ENCODE results near the gene MSMO1.
"Not testable (repeated sequence)": the region's sequence is repeated elsewhere in the genome, so short reads cannot be mapped to it uniquely, and the experiment has no call there.

MSMO1 gene

DNA sequence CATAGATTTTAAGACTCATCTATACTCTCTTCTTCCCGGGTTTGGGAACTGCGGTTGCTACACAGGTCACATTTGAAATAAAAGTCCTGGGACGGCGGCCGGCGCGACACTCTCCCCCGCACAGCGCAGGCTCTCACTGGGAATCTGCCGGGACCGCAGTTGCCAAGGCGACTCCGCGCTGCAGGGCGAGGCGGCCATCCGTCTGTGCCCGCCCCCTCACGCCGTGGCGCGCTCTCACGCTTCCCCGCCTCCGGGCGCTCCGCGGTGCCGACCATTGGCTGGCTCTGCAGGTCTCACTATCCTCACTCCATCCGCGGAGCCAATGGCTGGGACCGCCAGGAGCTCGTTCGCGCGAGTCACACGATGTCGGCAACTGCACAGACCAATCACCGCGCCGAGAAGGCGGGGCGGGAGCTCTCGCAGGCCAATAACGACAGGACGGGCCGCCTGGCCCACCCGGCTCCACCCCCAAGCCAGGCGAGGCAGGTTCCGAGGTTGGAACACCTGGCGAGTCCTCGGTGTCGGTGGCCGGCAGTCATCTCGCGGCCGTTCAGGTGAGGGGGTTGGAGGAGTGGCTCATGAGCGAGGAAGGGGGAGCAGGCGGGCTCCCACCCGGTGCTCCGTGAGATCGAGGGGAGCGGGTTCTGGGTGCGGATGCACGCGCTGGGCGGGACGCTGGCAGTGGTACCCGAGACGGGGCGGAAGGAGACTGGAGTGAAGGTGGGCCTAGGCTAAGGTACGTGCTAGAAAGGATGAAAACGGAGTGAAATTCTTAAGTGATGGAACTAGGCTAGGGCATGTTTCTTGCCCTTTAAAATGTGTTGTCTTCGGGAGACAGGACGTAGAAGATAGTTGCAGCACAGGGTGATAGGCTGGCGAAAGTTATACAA is at the start of gene MSMO1:
TSS of gene MSMO1 (plus strand) at position 459 of the 890 bp plus-strand sequence. CDS start 5,702 bp downstream, outside the sequence.
- DNase-seq (ENCODE audit: low read depth) = peak; percentile 98

DNA sequence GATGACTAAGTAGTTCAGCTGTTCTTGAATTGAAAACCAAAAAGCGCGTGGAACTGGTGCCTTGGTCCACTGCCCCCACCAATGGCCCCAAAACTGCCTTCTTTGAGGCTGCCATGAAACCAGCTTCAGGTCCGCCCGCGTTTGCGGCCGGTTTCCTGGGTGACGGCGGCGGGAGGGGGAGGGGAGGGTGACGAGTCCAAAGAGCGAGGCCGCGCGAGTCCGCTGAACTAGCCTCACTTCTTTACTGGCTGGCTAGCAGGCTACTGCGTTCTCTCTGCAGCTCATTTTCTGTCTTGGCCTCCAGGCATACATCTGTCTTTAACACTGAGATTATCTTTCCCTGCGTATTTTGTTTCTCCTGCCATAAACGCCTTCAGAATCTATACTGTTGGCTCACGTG is 47.9 kb upstream of the MSMO1 start:
- not testable (repeated sequence) for DNase-seq (ENCODE audit: low read depth)

DNA sequence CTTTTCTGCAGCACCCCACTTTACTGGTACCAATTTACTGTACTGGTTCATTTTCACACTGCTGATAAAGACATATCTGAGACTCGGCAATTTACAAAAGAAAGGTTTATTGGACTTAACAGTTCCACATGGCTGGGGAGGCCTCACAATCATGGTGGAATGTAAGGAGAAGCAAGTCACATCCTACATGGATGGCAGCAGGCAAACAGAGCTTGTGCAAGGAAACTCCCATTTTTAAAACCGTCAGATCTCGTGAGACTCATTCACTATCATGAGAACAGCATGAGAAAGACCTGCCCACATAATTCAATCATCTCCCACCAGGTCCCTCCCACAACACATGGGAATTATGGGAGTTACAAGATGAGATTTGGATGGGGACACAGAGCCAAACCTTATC is 42.8 kb upstream of the MSMO1 start:
- not testable (repeated sequence) for DNase-seq (ENCODE audit: low read depth)

DNA sequence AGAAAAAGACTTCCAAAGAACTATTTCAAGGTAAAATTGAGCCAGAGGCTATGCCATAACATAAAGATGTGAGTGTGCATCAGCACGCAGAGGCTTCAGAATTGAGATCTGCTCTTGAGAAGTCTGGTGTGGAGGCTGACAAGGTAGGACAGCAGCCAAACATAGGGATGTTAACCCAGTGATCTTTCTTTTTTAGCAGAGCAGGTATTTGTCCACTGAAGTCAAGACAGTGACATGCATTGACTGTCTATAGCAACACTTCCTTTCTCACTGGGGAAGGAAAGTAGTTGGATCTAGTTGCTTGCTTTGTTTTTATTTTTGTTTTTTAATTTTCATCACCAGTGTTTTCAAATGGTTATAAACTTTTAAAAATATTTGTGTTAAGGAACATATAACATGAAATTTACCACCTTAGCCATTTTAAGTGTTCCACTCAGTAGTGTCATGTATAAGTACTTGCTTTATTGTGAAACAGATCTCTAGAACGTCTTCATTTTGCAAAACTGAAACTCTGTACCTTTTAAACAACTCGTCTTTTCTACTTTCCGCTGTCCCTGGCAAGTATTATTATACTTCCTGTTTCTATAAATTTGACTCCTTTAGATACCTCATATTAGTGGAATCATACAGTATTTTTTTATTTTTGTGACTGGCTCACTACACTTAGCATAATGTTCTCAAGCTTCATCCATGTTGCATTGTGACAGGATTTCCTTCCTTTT is 40.7 kb upstream of the MSMO1 start:
- DNase-seq (ENCODE audit: low read depth) = not testable (repeated sequence)

DNA sequence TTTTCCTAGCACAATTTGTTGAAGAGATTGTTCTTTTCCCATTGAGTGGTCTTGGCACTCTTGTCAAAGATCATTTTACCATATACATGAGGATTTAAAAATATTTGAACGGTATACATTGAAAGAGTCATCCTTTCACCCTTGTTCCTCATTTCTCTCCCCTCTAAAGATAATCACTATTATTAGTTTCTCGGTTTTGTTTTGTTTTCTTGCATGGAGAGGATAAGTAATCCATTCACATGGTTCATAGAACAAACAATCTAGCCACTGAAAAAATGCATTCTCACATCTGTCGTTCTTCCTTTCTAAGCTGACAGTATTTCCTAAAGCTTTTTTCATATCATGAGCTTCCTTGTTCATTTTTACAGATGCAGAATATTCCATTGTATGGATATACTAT is 39.2 kb upstream of the MSMO1 start:
- no peak for DNase-seq (ENCODE audit: low read depth)

DNA sequence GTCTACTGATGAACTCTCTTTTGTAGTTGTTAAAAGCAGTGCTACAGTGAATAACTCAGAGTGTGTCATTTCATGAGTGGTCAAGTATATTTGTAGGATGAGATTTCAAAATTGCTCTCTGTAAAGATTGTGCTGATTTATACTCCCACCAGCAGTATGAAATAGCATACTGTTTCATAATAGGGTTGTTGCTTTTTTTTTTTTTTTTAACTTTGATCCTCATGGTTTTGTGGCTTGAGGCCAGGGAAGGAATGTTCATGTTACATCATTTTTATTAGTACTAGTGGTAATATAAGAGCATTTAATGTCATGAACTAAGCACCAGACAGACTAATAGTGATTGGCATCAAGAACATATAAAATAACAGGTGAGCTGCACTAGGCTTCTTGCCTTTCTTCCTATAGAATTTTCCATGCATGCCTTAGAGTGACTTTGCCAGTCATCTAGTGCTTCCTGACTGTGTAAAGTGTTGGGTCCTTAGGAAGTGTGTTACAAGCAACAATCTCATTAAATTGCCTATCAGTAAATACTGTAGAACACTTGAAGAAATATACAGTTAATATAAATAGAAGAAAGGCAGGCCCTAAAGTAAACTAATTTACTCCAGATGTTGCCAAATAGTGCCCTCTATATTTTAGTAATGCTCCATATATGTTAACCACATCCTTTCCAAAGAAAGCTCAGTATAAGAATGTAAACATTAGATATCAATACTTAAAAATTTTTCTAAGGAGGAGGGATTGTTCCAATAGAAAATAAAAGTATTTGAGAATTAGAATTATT is 38.6 kb upstream of the MSMO1 start:
- DNase-seq (ENCODE audit: low read depth) = no peak

DNA sequence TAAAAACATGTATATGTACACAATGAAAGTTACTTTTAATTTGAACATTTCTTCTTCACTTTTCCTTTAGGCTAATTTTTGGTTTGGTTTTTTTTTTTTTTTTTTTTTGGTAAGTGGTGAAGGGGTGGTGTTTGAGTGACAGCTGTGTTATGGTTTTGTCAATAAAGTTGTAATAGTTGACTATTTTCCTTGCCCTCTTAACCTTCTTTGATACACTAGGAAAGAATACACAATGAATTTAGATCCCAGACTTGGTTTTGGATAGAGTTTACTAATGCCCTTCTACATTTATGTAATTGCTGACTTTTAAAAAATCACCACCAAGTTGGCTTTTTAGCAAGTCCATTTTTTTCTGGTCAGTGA is 38.1 kb upstream of the MSMO1 start:
- no peak for DNase-seq (ENCODE audit: low read depth)

DNA sequence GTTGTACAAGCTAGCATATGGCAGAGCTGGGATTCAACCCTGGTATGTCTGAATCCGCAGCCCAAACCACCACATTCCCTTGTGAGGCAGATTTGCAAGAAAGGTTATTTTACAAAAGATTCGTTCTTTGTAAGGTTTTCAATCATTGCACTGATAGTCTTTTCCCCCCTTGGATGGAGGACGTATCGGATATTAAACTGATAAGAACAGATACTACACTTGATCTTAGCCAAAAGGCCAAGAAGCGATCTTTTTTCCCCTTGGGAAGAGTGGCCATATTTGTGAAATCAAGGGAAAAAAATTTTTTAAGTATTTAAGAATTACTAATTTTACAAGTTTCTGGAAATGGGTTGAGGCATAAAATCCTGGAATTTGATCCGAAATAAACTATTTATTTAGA is 34.4 kb upstream of the MSMO1 start:
- DNase-seq (ENCODE audit: low read depth) = no peak

DNA sequence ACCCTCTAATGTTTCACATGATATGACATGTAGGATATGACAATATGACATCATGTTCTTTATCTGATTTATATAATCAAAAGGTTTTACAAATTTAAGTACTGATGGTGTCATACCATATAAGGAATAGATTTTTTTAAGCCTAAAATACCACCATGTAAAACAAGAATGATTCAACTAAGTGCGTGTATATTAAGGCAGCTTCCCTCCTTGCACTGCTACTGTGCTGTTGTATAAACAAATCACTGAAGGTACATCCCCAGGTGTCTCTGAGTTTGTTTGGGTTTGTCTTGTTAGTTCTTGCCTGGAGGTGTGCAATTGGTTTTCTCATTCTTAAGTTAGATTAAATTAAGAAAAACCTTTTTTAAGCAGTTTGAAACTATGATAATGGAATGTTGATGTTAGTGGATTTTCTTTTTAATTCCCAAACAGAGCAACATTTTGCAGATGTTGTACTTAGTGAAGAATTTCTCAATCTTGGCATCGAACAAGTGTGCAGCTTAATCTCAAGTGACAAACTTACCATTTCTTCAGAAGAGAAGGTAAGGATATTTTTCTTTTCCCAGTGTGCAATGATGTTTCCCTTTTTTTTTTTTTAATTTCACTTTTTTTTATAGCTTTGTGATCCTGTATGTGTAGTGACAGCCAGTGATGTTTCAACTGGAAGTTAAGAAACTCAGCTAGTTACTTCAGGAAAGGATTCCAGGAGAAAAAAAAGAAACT is 33.4 kb upstream of the MSMO1 start:
- no peak for DNase-seq (ENCODE audit: low read depth)

DNA sequence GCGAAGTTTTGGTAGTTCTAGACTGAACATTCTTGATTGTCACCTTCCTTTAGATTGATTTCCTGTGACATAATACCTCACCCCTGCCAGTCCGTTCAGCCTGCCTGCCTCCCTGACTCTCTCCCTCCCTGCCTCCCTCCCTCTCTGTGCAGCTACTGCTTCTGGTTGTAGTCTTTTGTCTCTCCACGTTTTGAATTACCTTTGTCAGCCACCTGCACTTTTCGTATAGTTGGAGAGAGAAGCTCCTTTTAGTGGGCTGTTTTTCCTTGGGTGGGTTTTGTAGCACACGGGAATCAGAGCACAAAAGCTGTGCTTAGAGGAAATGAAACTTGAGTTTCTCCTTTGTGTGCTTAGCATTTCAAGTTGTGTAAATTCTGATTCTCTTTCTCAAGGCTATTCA is 32.6 kb upstream of the MSMO1 start:
- DNase-seq (ENCODE audit: low read depth) = peak; percentile 2

DNA sequence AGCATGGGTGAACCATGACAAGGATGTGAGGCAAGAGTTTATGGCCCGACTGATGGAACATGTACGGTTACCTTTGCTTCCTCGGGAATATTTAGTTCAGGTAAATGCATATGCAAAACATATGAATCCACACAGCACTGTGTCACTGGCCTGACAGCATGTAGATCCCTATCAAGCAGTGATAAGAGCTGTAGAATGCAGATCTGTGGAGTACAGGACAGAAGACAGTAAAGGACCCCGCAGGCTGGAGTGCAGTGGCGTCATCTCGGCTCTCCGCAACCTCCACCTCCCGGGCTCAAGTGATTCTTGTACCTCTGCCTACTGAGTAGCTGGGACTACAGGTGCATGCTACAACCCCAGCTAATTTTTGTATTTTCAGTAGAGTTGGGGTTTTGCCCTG is 29.8 kb upstream of the MSMO1 start:
- DNase-seq (ENCODE audit: low read depth) = no peak

DNA sequence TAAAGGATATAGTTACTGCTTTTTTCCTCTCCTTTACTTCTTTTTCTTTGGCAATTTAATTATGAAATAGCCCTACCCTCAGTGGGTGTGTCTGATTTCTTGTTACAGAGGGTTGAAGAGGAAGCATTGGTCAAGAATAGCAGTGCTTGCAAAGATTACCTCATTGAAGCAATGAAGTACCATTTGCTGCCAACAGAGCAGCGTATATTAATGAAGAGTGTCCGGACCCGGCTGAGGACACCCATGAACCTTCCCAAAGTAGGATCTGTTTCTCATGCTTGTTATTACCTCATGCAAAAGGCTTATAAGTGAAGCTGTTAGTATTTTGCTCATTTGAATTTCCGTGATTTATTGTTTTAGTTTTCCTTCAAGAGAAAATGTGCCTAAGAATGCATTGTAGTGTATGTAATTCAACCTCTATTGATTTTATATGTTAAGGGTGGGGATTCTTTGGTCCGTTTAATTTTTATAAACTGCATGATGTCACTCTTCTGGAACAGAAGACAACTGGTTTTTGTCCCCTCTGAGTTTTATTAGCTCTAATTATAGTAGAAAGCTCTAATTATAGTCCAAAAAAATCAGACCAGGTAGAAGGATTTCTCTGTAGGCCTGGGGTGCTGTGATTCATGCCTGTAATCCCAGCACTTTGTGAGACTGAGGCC is 27.9 kb upstream of the MSMO1 start:
- DNase-seq (ENCODE audit: low read depth) = no peak

DNA sequence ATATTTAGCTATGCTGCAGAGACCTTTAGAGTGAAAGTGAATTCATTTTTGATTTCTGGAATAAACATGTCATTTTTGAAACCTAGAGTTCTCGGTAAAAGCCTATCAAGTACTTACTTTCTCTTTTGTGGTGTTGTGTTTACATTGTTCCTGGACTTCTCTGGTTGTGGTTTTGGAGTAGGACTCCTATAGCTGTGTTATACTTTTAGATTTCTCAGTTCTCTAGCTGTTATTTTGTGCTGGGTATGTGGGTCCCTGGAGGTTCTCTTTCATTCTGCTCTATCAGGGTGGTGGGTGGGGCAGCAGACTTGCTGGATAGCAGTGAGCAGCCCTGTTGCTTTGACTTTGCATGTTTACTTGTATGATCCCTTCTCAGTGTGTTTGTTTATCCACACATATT is 25.6 kb upstream of the MSMO1 start:
- DNase-seq (ENCODE audit: low read depth) = no peak

DNA sequence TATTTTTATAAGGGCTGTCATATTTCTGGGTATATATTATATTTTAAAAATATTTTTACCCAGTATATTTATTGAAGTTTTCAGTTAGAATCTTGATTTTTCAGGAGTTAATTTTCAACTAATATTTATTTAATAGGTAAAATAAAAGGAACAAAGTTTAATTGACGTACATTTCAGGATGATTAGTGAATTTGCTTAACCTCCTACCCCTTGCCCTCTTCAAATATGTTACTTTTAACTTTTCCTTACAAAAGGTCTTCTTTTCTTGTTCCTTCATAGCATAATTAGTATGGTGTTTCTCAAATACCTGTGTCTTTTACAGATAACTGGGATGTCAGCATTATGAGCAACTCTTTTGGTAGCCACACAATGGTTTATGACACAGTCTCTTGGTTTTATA is 24.8 kb upstream of the MSMO1 start:
- DNase-seq (ENCODE audit: low read depth) = no peak

DNA sequence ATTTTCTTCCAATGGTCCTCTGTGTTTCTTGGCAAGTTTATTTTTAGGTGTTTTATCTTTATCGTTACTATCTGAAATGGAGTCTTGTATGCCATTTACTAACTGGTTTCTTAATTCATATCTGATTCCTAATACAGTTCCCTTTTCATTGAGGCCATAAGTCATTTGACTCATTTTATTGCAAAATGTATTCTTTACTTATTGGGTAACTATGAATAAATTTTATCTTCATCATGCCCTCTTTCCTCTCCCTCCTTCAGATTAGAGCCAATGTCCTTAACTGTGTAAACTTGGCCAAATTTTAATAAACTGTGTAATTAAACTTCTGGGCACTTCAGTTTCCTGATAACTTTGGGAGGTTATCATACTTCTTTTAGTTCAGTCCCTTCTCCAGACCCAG is 19.3 kb upstream of the MSMO1 start:
- DNase-seq (ENCODE audit: low read depth) = no peak

DNA sequence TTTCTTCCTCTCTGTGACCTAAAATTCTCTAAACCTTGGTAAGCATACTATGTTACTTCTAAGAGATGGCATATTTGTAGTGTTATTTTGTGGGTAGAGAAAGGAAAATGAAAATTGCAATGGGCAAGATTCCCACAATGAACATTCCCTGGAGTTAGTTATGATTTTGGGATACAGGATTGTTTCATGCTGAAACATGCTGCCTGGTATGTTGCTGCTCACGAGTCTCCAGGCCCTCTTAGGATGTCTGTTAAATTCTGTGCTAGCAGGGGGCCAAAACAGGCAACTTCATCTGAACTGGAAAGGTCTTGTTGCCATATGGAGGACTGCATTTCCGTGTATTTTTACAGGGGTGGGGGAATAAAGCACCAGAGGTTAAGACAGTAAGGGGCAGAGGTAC is 18.9 kb upstream of the MSMO1 start:
- DNase-seq (ENCODE audit: low read depth) = no peak

DNA sequence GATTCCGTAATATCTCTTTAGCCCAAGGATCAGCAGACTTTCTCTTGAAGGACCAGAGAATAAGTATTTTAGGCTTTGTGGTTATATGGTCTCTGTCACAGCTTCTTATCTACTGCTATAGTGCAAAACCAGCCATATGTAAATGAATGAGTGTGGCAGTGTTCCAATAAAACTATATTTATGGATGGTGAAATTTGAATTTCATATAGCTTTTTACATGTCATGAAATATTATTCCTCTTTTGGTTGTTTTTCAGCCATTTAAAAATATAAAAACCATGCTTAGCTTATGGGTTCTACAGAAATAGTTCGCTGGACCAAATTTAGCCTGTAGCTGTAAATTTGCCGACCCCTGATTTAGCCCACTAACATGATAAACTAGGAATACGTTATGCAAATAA is 18.0 kb upstream of the MSMO1 start:
- no peak for DNase-seq (ENCODE audit: low read depth)

DNA sequence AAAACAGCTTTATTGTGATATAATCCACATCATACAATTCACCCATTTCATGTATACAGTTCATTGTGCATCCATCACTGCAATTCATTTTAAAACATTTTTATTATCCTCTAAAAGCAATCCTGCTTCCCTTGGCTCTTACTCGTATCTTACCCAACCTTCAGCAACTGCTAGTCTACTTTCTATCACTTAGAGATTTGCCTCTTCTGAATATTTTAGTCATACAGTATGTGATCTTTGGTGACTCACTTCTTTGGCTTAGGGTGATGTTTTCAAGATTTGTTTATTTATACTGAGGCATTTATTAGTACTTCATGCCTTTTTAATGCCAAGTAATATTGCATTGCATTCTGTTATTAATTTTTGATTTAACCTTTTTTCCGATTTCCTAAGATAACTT is 15.0 kb upstream of the MSMO1 start:
- DNase-seq (ENCODE audit: low read depth) = no peak

DNA sequence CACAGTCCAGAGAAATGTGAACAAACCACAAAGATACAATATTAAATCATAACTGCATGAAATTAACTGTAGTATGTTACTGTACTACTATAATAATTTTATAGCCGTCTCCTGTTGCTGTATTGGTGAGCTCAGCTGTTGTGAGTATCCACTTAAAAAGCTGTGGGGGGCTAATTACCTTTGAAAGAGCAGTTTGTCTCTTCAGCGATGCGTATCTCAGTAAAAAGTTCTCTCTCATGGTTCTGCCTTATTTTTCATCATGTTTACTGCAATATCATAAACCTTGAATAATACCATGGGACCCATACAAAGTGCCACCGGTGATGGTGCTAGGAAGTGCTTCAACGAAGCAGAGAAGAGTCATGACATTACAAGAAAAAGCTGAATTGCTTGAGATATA is 8.4 kb upstream of the MSMO1 start:
- DNase-seq (ENCODE audit: low read depth) = no peak

DNA sequence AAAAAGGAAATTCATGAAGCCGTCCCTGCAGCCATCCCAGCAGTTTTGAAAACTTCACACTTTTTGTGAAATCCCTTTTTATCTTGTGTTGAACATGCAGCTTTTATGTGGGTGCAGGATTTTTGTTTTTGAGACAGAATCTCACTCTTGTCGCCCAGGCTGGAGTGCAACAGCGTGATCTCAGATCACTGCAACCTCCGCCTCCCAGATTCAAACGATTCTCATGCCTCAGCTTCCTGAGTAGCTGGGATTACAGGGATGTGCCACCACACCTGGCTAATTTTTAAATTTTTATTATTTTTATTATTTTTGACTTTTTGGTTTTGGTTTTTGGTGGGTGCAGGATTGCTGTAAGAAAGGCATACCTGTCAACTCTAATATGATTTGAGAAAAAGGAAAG is 8.0 kb upstream of the MSMO1 start:
- DNase-seq (ENCODE audit: low read depth) = no peak

DNA sequence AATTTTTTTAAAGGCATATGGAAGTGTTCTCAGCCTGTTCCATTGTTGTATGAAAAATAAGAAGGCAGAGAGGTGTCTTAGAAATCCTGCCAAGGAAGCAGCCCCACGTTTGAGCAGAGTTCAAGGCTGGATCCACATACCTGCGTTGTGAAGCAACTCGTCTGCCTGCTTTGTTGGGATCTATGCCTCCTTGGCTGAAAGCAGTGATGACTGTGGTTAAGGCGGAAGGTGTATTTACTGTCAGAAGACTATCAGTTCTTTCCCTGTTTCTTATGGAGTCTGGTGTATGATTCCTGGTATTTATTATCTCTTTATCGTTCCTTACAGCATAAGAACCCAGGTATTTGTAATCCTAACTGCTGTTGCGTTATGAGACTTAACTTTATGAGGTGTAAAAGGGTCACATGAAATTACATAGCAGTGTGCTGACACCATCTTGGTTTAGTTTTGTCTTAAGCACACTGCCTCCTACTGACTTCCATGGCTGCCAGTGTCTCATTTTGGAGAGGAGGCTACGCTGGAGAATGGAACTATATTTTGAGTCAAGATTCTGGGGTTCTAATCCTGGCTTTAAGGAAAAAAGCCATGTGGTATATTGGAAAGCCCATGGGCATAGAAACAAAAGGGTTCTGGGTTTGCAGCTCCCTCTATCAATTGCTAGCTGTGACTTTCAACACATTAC is 3.1 kb upstream of the MSMO1 start:
- no peak for DNase-seq (ENCODE audit: low read depth)

Measured in stimulated activated CD8-positive, alpha-beta memory T cell treated with anti-CD3 and anti-CD28 coated beads, Interleukin-12 subunit alpha, Interleukin-12 subunit beta, amount 100 ng/mL, for 1 hour (primary cell).